ENCODE results near the gene INKA2. TPM values are rescaled to one million over a fixed set of nuclear protein-coding genes. Genes with fewer than 3 reads are reported as not detected.

Gene INKA2
- total and polyA plus RNA-seq, 7 experiments from 2014 or later: 0.94 to 5.6 (median 2.3) TPM; not detected in 4

GRCh38 chr1:111709986-111710385, 29.2 kb downstream of the INKA2 start:
- Mint-ChIP-seq H3K27ac (peak overlapping the region in 8 of 9 donors; percentile 3 to 74 (median 52)), H3K9me3 (no peaks in the 10 kb centered on the region), H3K27me3 (no peaks in the 10 kb centered on the region), H3K36me3 (peaks cover 0 to 18% (median 12%) of the 10 kb centered on the region in 5 donors), H3K4me1 (peaks cover 0 to 26% (median 3%) of the 10 kb centered on the region in 7 donors), H3K4me3 (no peak overlapping the region)
- Histone ChIP-seq H3K9me3 (ENCODE audit: control insufficient read depth in 2 of 3, low read length in 3 of 3) (no peaks in the 10 kb centered on the region), H3K4me3 (ENCODE audit: low read length) (no peak overlapping the region), H3K27ac (ENCODE audit: low read depth, low read length) (peak overlapping the region; percentile 42), H3K36me3 (ENCODE audit: control insufficient read depth in 2 of 3, insufficient read depth in 3 of 3, low read length in 3 of 3) (peaks cover 7 to 27% (median 18%) of the 10 kb centered on the region in 3 experiments), H3K4me1 (ENCODE audit: control insufficient read depth in 2 of 2, insufficient read depth in 2 of 2, low read length in 2 of 2) (no peaks in the 10 kb centered on the region), H3K27me3 (ENCODE audit: control insufficient read depth in 2 of 2, insufficient read depth in 2 of 2, low read length in 2 of 2) (no peaks in the 10 kb centered on the region)
- intact Hi-C loops (cut with micrococcal nuclease): loop anchor here in 1 of 2 donors (5.0 to 10.0 kb wide), 3 partner anchors 138 to 655 kb away; no protein-coding TSS in a partner anchor
- DNase-seq (no peak), ATAC-seq (no peak)
- ChIA-PET POLR2A (interaction anchor here (0.9 to 2.4 kb wide), 2 partner anchors 61 to 202 kb away, joined by 3 to 6 read pairs; no protein-coding TSS in a partner anchor), CTCF (interaction anchor here (3.3 kb wide), 1 partner anchor 202 kb away, joined by 19 read pairs; no protein-coding TSS in a partner anchor)

- Mint-ChIP-seq H3K27ac (peak overlapping the region in 6 of 9 donors; percentile 21 to 77 (median 52)), H3K4me3 (no peak overlapping the region), H3K4me1 (peaks cover 0 to 23% (median 3%) of the 10 kb centered on the region in 7 donors), H3K27me3 (no peaks in the 10 kb centered on the region), H3K36me3 (peaks cover 0 to 30% (median 20%) of the 10 kb centered on the region in 5 donors), H3K9me3 (no peaks in the 10 kb centered on the region)
- H3K4me3 ChIP-seq (ENCODE audit: low read length): no peak overlapping the region
- intact Hi-C loops (cut with micrococcal nuclease): no loop called here
- CTCF ChIA-PET: interaction anchor here (1.0 to 1.1 kb wide), 2 partner anchors 40 to 200 kb away, joined by 3 read pairs; no protein-coding TSS in a partner anchor
- no peak for ATAC-seq
- POLR2A ChIA-PET: interaction anchor here (0.6 kb wide), 1 partner anchor 17 kb away, joined by 4 read pairs; no protein-coding TSS in a partner anchor
- no peak overlapping the region for H3K27ac ChIP-seq (ENCODE audit: low read depth, low read length)
- no peak for DNase-seq
- no peaks in the 10 kb centered on the region for H3K4me1 ChIP-seq (ENCODE audit: control insufficient read depth in 2 of 2, insufficient read depth in 2 of 2, low read length in 2 of 2)
- peaks cover 13 to 47% (median 37%) of the 10 kb centered on the region in 3 experiments for H3K36me3 ChIP-seq (ENCODE audit: control insufficient read depth in 2 of 3, insufficient read depth in 3 of 3, low read length in 3 of 3)
- H3K9me3 ChIP-seq (ENCODE audit: control insufficient read depth in 2 of 3, low read length in 3 of 3): no peaks in the 10 kb centered on the region
- no peaks in the 10 kb centered on the region for H3K27me3 ChIP-seq (ENCODE audit: control insufficient read depth in 2 of 2, insufficient read depth in 2 of 2, low read length in 2 of 2)
Measured at GRCh38 chr1:111707906-111708305, 31.3 kb downstream of the INKA2 start.

DNA sequence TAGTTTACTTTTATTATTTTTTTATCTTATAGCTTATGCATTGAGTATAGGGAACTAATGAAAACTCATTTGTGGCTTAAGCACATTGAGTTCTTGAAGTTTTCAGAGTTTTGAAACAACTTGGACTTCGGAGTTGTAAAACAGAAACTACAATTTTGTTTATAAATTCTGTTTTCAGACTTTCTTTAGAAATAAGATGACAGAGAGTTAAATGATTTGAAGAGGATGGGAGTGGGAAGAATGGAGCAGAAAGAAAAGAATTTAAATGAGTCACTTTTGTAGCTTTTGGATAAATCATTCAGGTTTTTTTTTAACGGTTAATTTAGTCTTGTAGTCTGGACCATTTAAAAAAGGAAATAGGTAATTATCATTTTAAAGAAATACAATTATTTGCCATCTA, 32.3 kb downstream of the INKA2 start:
- DNase-seq (no peak), ATAC-seq (no peak)
- no peaks in the 10 kb centered on the region for H3K9me3 ChIP-seq (ENCODE audit: control insufficient read depth in 2 of 3, low read length in 3 of 3)
- peaks cover 13 to 53% (median 40%) of the 10 kb centered on the region in 3 experiments for H3K36me3 ChIP-seq (ENCODE audit: control insufficient read depth in 2 of 3, insufficient read depth in 3 of 3, low read length in 3 of 3)
- no peaks in the 10 kb centered on the region for H3K4me1 ChIP-seq (ENCODE audit: control insufficient read depth in 2 of 2, insufficient read depth in 2 of 2, low read length in 2 of 2)
- intact Hi-C loops (cut with micrococcal nuclease): no loop called here
- H3K27ac ChIP-seq (ENCODE audit: low read depth, low read length): no peak overlapping the region
- Mint-ChIP-seq H3K9me3 (no peaks in the 10 kb centered on the region), H3K27me3 (no peaks in the 10 kb centered on the region), H3K36me3 (peaks cover 0 to 37% (median 24%) of the 10 kb centered on the region in 5 donors), H3K4me3 (no peak overlapping the region), H3K27ac (peak overlapping the region in 5 of 9 donors; percentile 2 to 83 (median 32)), H3K4me1 (peaks cover 0 to 23% (median 3%) of the 10 kb centered on the region in 7 donors)
- H3K27me3 ChIP-seq (ENCODE audit: control insufficient read depth in 2 of 2, insufficient read depth in 2 of 2, low read length in 2 of 2): no peaks in the 10 kb centered on the region
- ChIA-PET POLR2A (interaction anchor here (0.6 to 0.7 kb wide), 3 partner anchors 49 to 267 kb away, joined by 3 to 4 read pairs (median 3); no protein-coding TSS in a partner anchor), CTCF (interaction anchor here (1.0 kb wide), 1 partner anchor 199 kb away, joined by 3 read pairs; no protein-coding TSS in a partner anchor)
- H3K4me3 ChIP-seq (ENCODE audit: low read length): no peak overlapping the region

DNA sequence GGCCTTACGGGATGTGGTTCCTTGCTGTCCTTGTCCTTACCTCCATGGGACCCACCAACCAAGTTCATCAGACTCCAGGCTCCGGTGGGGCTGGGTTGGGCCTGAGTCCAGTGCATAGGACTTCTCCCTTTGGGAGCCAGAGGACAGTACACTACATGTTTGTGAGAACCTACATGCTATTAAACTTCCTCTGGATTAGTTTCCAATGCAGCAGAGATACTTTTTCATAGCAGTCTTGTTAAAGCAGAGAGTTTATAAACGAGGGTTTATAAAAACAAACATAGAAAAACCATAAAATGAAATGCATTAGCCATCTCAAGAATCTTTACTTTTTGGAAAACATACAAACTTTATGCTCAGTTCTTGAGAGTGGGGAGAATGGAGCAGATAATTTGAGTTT, 33.4 kb downstream of the INKA2 start:
- H3K27ac Mint-ChIP-seq: peak overlapping the region in 6 of 9 donors; percentile 34 to 77 (median 61)
- DNase-seq (no peak), ATAC-seq (no peak)
- Histone ChIP-seq H3K27ac (ENCODE audit: low read depth, low read length) (no peak overlapping the region), H3K27me3 (ENCODE audit: control insufficient read depth in 2 of 2, insufficient read depth in 2 of 2, low read length in 2 of 2) (no peaks in the 10 kb centered on the region), H3K4me3 (ENCODE audit: low read length) (no peak overlapping the region), H3K4me1 (ENCODE audit: control insufficient read depth in 2 of 2, insufficient read depth in 2 of 2, low read length in 2 of 2) (no peaks in the 10 kb centered on the region), H3K36me3 (ENCODE audit: control insufficient read depth in 2 of 3, insufficient read depth in 3 of 3, low read length in 3 of 3) (peaks cover 13 to 64% (median 38%) of the 10 kb centered on the region in 3 experiments), H3K9me3 (ENCODE audit: control insufficient read depth in 2 of 3, low read length in 3 of 3) (no peaks in the 10 kb centered on the region)
- ChIA-PET POLR2A (no interaction called here), CTCF (no interaction called here)
- no peaks in the 10 kb centered on the region for H3K9me3 Mint-ChIP-seq
- no peak overlapping the region for H3K4me3 Mint-ChIP-seq
- no peaks in the 10 kb centered on the region for H3K27me3 Mint-ChIP-seq
- intact Hi-C loops (cut with micrococcal nuclease): no loop called here
- peaks cover 3 to 44% (median 31%) of the 10 kb centered on the region in 5 donors for H3K36me3 Mint-ChIP-seq
- H3K4me1 Mint-ChIP-seq: peaks cover 0 to 22% (median 6%) of the 10 kb centered on the region in 7 donors

DNA sequence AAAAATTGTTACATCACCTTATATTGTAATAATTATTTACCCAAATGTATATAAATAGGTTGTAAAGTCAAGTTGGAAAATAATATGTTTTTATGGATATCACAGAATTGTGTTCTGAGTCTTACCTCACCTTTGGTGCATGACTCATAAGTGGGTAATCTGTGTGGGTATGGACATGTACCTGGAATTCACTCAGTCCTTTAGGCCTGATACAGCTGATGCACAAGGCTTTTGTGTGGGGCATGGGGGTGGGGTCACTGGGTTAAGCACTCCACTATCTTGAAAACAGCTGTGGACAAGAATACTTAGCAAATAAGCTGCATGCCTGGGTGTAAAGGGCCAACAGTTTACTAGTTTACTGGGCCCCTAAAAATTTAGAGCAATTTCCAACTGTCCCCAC, 34.4 kb downstream of the INKA2 start:
- POLR2A ChIA-PET: interaction anchor here (0.6 to 1.2 kb wide), 2 partner anchors 15 to 203 kb away, joined by 3 read pairs; no protein-coding TSS in a partner anchor
- peaks cover 13 to 53% (median 41%) of the 10 kb centered on the region in 5 donors for H3K36me3 Mint-ChIP-seq
- peaks cover 13 to 75% (median 41%) of the 10 kb centered on the region in 3 experiments for H3K36me3 ChIP-seq (ENCODE audit: control insufficient read depth in 2 of 3, insufficient read depth in 3 of 3, low read length in 3 of 3)

GRCh38 chr1:111704240-111704639, 35.0 kb downstream of the INKA2 start:
- H3K27me3 ChIP-seq (ENCODE audit: control insufficient read depth in 2 of 2, insufficient read depth in 2 of 2, low read length in 2 of 2): no peaks in the 10 kb centered on the region
- no peak for ATAC-seq
- H3K9me3 Mint-ChIP-seq: no peaks in the 10 kb centered on the region
- no peaks in the 10 kb centered on the region for H3K9me3 ChIP-seq (ENCODE audit: control insufficient read depth in 2 of 3, low read length in 3 of 3)
- no peak overlapping the region for H3K4me3 ChIP-seq (ENCODE audit: low read length)
- intact Hi-C loops (cut with micrococcal nuclease): no loop called here
- H3K27me3 Mint-ChIP-seq: no peaks in the 10 kb centered on the region
- H3K4me1 Mint-ChIP-seq: peaks cover 0 to 26% (median 9%) of the 10 kb centered on the region in 7 donors
- peak overlapping the region in 4 of 9 donors; percentile 5 to 38 (median 34) for H3K27ac Mint-ChIP-seq
- H3K27ac ChIP-seq (ENCODE audit: low read depth, low read length): no peak overlapping the region
- no peak overlapping the region for H3K4me3 Mint-ChIP-seq
- ChIA-PET POLR2A (interaction anchor here (0.6 kb wide), 1 partner anchor 203 kb away, joined by 3 read pairs; no protein-coding TSS in a partner anchor), CTCF (interaction anchor here (0.5 to 1.0 kb wide), 2 partner anchors 10 to 204 kb away, joined by 3 to 4 read pairs; no protein-coding TSS in a partner anchor)
- peaks cover 17 to 53% (median 39%) of the 10 kb centered on the region in 5 donors for H3K36me3 Mint-ChIP-seq
- no peaks in the 10 kb centered on the region for H3K4me1 ChIP-seq (ENCODE audit: control insufficient read depth in 2 of 2, insufficient read depth in 2 of 2, low read length in 2 of 2)
- peaks cover 13 to 77% (median 46%) of the 10 kb centered on the region in 3 experiments for H3K36me3 ChIP-seq (ENCODE audit: control insufficient read depth in 2 of 3, insufficient read depth in 3 of 3, low read length in 3 of 3)
- DNase-seq: no peak

More for the DNA sequence above, 34.4 kb downstream of the INKA2 start:
- H3K27ac ChIP-seq (ENCODE audit: low read depth, low read length): peak overlapping the region; percentile 42
- Mint-ChIP-seq H3K4me1 (peaks cover 0 to 30% (median 12%) of the 10 kb centered on the region in 7 donors), H3K9me3 (no peaks in the 10 kb centered on the region), H3K27me3 (no peaks in the 10 kb centered on the region), H3K4me3 (no peak overlapping the region), H3K27ac (no peak overlapping the region)
- no peaks in the 10 kb centered on the region for H3K9me3 ChIP-seq (ENCODE audit: control insufficient read depth in 2 of 3, low read length in 3 of 3)
- no peaks in the 10 kb centered on the region for H3K27me3 ChIP-seq (ENCODE audit: control insufficient read depth in 2 of 2, insufficient read depth in 2 of 2, low read length in 2 of 2)
- H3K4me3 ChIP-seq (ENCODE audit: low read length): no peak overlapping the region
- intact Hi-C loops (cut with micrococcal nuclease): no loop called here
- DNase-seq: no peak
- CTCF ChIA-PET: no interaction called here
- H3K4me1 ChIP-seq (ENCODE audit: control insufficient read depth in 2 of 2, insufficient read depth in 2 of 2, low read length in 2 of 2): no peaks in the 10 kb centered on the region
- no peak for ATAC-seq

Measured in naive thymus-derived CD4-positive, alpha-beta T cell (primary cell).